ENCODE measurements around the gene PGM2.
"Not testable (repeated sequence)": the region's sequence is repeated elsewhere in the genome, so short reads cannot be mapped to it uniquely, and the experiment has no call there.

Gene PGM2

GRCh38 chr4:37826295-37827029, at the start of gene PGM2:
Gene PGM2 (plus strand): TSS chr4:37826686. CDS start chr4:37826733, 47 bp downstream.
- Mint-ChIP-seq H3K36me3 (peaks cover 38% of the 10 kb centered on the region), H3K4me1 (peaks cover 41% of the 10 kb centered on the region)
- peak; percentile 98 for ATAC-seq

GRCh38 chr4:37779896-37780295, 46.6 kb upstream of the PGM2 start:
- Mint-ChIP-seq H3K4me1 (peaks cover 13% of the 10 kb centered on the region), H3K27ac (peak overlapping the region; percentile 79), H3K36me3 (no peaks in the 10 kb centered on the region), H3K9me3 (no peaks in the 10 kb centered on the region), H3K4me3 (no peak overlapping the region)
- DNase-seq (ENCODE audit: low spot score in 2 of 2) (no peak), ATAC-seq (no peak)

More at GRCh38 chr4:37826295-37827029, at the start of gene PGM2:
- peak; percentile 80 to 92 for DNase-seq (ENCODE audit: low spot score in 2 of 2)
- Mint-ChIP-seq H3K9me3 (no peaks in the 10 kb centered on the region), H3K4me3 (peak within 1 kb of the TSS; percentile 99), H3K27ac (peak within 1 kb of the TSS; percentile 97)

- peak; percentile 51 for ATAC-seq
- Mint-ChIP-seq H3K4me3 (no peak overlapping the region), H3K9me3 (no peaks in the 10 kb centered on the region), H3K4me1 (peaks cover 13% of the 10 kb centered on the region), H3K27ac (peak overlapping the region; percentile 79), H3K36me3 (no peaks in the 10 kb centered on the region)
- no peak for DNase-seq (ENCODE audit: low spot score in 2 of 2)
These were observed 45.9 kb upstream of the PGM2 start for GRCh38 chr4:37780444-37781130.

DNA sequence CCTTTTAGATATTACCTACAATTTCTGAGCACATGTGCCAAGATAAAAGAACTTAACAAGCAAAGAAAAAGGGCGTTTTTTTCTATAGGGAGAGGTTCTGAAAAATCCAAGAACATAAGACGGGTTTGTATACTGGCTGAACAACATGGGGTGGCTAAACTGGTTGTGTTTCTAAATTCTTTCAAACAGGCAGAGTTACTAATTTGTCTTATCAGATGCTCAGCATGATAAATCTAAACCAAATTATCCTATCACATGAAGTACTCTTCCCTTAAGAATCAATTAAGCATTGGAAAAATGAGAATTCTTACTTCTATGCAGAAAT, 45.4 kb upstream of the PGM2 start:
- Mint-ChIP-seq H3K9me3 (no peaks in the 10 kb centered on the region), H3K4me3 (no peak overlapping the region), H3K36me3 (no peaks in the 10 kb centered on the region), H3K4me1 (peaks cover 13% of the 10 kb centered on the region), H3K27ac (peak overlapping the region; percentile 79)
- ATAC-seq (no peak), DNase-seq (ENCODE audit: low spot score in 2 of 2) (no peak)

GRCh38 chr4:37786267-37786666, 40.2 kb upstream of the PGM2 start:
- H3K36me3 Mint-ChIP-seq; H3K4me1 Mint-ChIP-seq; DNase-seq (ENCODE audit: low spot score in 2 of 2); ATAC-seq; H3K9me3 Mint-ChIP-seq; H3K27ac Mint-ChIP-seq; H3K4me3 Mint-ChIP-seq: not testable (repeated sequence)

DNA sequence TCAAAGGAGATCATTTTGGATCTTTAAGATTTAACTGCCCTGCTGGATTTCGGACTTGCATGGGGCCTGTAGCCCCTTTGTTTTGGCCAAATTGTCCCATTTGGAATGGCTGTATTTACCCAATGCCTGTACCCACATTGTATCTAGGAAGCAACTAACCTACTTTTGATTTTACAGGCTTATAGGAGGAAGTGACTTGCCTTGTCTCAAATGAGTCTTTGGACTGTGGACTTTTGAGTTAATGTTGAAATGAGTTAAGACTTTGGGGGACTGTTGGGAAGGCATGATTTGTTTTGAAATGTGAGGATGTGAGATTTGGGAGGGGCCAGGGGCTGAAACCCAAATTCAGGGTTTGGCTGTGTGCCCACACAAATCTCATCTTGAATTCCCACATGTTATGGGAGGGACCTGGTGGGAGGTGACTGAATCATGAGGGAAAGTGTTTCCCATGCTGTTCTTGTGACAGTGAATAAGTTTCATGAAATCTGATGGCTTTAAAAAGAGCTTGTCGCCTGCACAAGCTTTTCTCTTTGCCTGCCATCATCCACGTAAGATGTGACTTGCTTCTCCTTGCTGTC, 38.5 kb upstream of the PGM2 start:
- H3K4me1 Mint-ChIP-seq; ATAC-seq; H3K27ac Mint-ChIP-seq; H3K9me3 Mint-ChIP-seq; DNase-seq (ENCODE audit: low spot score in 2 of 2); H3K36me3 Mint-ChIP-seq; H3K4me3 Mint-ChIP-seq: not testable (repeated sequence)

DNA sequence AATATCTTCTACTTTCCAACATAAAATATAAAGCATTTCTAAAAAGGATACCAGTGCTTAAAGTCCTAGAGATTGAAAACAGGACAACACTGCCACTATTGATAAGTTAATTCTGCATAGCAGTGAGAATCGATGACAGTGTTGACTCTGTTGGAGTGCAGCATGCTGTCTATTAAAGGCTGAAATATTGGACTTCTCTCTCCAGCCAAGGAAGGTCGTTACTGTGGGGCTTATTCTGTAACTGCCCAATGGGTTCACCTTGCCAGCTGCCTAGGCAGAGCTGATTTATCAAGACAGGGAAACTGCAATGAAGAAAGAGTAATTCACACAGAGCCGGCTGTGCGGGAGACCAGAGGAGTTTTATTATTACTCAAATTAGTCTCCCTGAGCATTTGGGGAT, 37.7 kb upstream of the PGM2 start:
- Mint-ChIP-seq H3K9me3 (no peaks in the 10 kb centered on the region), H3K4me3 (no peak overlapping the region), H3K4me1 (peaks cover 4% of the 10 kb centered on the region), H3K27ac (no peak overlapping the region), H3K36me3 (no peaks in the 10 kb centered on the region)
- ATAC-seq (no peak), DNase-seq (ENCODE audit: low spot score in 2 of 2) (no peak)

DNA sequence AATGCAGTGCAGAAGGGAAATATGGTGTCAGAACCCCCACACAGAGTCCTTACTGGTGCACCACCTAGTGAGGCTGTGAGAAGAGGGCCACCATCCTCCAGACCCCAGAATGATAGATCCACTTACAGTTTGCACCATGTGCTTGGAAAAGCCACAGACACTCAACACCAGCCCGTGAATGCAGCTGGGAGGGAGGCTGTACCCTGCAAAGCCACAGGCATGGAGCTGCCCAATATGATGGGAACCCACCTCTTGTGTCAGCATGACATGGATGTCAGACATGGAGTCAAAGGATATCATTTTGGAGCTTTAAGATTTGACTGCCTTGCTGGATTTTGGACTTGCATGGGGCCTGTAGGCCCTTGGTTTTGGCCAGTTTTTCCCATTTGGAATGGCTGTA, 34.2 kb upstream of the PGM2 start:
- Mint-ChIP-seq H3K4me3 (no peak overlapping the region), H3K36me3 (no peaks in the 10 kb centered on the region), H3K27ac (no peak overlapping the region), H3K4me1 (peaks cover 4% of the 10 kb centered on the region), H3K9me3 (no peaks in the 10 kb centered on the region)
- DNase-seq (ENCODE audit: low spot score in 2 of 2) (no peak), ATAC-seq (no peak)

DNA sequence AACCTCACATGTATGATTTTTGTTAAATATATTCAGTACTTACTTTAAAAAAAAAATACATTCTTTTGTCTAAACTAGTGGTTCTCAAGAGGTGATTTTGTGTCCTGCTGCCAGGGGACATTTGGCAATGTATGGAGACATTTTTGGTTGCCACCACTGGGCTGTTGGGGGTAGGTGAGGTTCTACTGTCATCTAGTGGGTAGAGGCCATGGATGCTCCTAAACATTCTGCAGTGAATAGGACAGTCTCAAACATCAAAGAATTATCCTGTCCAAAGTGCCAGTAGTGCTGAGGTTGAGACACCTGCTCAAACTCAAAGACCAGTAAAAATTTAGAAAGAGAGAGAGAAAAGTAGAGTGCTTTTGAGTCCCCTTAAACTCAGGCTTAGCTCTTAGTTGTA, 32.9 kb upstream of the PGM2 start:
- no peaks in the 10 kb centered on the region for H3K4me1 Mint-ChIP-seq
- no peaks in the 10 kb centered on the region for H3K36me3 Mint-ChIP-seq
- ATAC-seq, result peak; percentile 50
- no peak overlapping the region for H3K27ac Mint-ChIP-seq
- no peak overlapping the region for H3K4me3 Mint-ChIP-seq
- H3K9me3 Mint-ChIP-seq, result no peaks in the 10 kb centered on the region
- DNase-seq (ENCODE audit: low spot score in 2 of 2), result no peak

DNA sequence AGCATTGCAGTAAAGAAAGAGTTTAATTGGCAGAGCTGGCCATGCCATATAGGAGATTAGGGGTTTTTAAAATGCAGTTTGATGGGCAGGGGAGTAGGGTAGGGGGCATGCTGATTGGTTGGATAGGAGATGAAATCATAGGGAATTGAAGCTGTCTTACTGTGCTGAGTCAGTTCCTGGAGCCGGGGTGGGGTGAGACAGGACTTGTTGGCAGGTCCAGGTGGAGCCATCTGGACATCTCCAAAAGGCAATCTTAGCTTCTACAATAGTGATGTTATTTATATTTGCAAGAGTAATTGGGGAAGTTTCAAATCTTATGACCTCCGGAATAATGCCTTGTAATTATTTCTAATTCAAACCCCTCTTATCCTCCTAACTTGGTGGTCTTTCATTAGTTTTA, 32.4 kb upstream of the PGM2 start:
- Mint-ChIP-seq H3K4me1 (no peaks in the 10 kb centered on the region), H3K9me3 (no peaks in the 10 kb centered on the region), H3K27ac (no peak overlapping the region), H3K36me3 (no peaks in the 10 kb centered on the region), H3K4me3 (no peak overlapping the region)
- no peak for ATAC-seq
- no peak for DNase-seq (ENCODE audit: low spot score in 2 of 2)

DNA sequence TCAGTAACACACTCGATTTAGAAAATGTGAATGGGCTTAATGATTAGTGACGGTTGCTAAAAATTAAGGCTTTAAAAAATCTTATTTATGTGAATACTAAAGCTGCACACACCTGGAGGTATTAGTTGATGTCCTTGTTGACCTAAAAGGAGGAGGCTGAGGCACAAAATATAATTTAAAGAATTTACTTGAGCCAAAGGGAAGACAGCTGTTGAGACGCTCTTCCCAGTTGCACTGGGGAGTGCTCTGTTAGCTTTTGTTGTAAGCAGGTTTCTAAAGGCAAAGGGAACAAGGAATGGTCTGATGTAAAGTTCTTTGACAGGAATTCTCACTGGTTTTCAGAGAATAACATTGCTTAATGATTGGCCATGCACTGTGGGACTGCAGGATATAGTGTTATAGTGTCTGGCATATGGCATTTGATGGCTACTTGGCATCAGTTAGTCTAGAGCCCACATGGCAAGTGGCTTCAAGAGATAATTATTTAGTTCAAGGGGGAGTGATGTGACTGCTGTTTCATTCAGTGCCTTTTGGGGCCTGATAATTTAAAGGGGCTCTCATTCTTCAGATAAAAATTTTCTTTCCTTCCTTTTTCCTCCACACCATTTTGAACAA, 30.8 kb upstream of the PGM2 start:
- Mint-ChIP-seq H3K4me3 (no peak overlapping the region), H3K4me1 (no peaks in the 10 kb centered on the region), H3K27ac (no peak overlapping the region), H3K36me3 (no peaks in the 10 kb centered on the region), H3K9me3 (no peaks in the 10 kb centered on the region)
- no peak for DNase-seq (ENCODE audit: low spot score in 2 of 2)
- ATAC-seq, result no peak

DNA sequence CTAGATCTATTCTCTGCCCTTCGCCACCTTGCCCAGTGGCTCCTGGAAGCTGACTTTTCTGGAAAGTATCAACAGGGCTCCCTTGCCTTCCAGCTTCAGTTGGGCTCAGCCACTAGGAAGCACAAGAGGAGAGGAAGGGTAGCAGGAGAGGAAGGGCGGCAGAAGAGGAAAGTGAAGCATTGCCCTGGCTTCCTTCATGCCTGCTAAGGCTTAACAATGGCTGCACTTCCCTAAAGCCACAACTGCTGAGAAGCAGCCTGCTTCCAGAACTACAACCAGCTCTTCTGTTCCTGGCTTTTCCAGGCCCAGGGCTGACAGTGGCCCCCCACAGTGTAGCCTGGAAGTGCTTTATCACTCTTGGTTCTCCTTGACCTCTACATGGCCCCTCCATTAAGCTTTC, 29.1 kb upstream of the PGM2 start:
- Mint-ChIP-seq H3K9me3 (no peaks in the 10 kb centered on the region), H3K27ac (no peak overlapping the region), H3K4me3 (no peak overlapping the region), H3K4me1 (no peaks in the 10 kb centered on the region), H3K36me3 (no peaks in the 10 kb centered on the region)
- no peak for DNase-seq (ENCODE audit: low spot score in 2 of 2)
- ATAC-seq, result no peak

DNA sequence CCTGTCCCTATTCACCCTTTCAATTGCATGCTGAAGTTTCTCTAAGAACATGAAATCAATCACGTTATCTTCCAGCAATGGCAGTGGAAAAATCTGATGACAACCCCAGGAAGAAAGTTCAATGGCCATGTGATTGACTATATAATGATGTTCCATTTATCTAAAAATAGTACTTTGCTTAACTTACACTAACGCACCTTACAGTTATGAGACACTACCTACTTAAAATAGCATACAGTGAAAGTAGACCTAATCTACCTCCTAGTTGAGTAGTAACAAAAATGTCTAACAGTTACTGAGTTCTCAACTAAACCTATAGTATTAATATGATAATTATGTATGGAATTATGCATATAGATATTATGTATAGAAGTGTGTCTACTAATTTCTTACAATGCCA, 28.6 kb upstream of the PGM2 start:
- H3K4me1 Mint-ChIP-seq, result no peaks in the 10 kb centered on the region
- no peak for ATAC-seq
- H3K36me3 Mint-ChIP-seq, result no peaks in the 10 kb centered on the region
- no peak for DNase-seq (ENCODE audit: low spot score in 2 of 2)
- H3K27ac Mint-ChIP-seq, result no peak overlapping the region
- H3K4me3 Mint-ChIP-seq, result no peak overlapping the region
- H3K9me3 Mint-ChIP-seq, result no peaks in the 10 kb centered on the region

DNA sequence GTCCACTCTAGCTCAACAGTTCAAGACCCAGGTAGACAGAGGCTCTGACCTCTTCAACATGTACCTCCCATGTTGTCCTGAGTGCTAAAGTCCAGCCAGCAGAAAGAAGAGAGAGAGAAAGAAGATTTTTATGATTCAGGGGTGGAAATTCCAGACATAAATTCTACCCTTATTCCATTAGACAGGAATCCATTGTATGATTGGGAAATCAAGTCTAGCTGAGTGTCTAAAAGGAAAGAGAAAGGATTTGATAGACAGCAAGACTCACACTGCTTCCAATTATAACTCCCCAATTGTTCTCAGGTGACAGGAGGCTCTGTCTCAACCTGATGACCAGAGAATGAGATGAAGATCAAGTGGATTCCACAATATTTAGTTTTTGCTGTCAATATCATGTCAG, 27.9 kb upstream of the PGM2 start:
- H3K9me3 Mint-ChIP-seq, result no peaks in the 10 kb centered on the region
- H3K36me3 Mint-ChIP-seq, result no peaks in the 10 kb centered on the region
- no peaks in the 10 kb centered on the region for H3K4me1 Mint-ChIP-seq
- H3K27ac Mint-ChIP-seq, result no peak overlapping the region
- no peak for ATAC-seq
- H3K4me3 Mint-ChIP-seq, result no peak overlapping the region
- DNase-seq (ENCODE audit: low spot score in 2 of 2), result no peak

DNA sequence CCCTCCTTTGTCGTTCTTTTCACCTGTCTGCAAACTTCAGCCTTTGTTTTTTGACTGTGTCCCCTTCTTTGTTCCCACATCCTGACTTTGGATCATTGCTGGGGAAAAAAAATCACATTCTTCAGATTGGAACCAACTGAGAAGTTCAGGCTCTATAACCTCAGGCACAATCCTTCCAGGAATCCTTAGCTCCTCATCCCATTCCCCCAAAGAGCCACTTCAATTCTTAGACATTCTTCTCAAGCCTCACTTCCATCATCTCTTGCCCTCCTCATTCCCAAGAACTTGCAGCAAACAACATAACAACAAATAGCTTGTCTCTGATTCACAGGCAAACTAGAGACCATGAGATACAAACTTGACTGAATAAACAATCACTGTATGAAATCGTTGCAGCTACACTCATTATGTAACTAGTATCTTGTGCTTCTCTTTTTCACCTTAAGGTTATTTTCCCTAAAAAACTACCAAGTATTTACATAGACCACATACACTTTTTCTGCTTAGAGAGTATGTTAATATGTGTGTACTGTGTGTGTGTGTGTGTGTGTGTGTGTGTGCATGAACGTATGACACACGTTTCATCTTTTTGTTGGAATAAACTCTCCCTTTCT, 26.4 kb upstream of the PGM2 start:
- no peak for ATAC-seq

More for the DNA sequence above, 26.4 kb upstream of the PGM2 start:
- DNase-seq (ENCODE audit: low spot score in 2 of 2), result no peak
- Mint-ChIP-seq H3K27ac (no peak overlapping the region), H3K9me3 (no peaks in the 10 kb centered on the region), H3K4me1 (no peaks in the 10 kb centered on the region), H3K36me3 (no peaks in the 10 kb centered on the region), H3K4me3 (no peak overlapping the region)
